K562 (cell line): Measurements from ENCODE around the gene TIMM44. TPM values are rescaled to one million over a fixed set of nuclear protein-coding genes. Genes with fewer than 3 reads are reported as not detected.

Source experiments
- BRD4 ChIP-seq: fragments of 200-600 bp; sonication (generic); IDR thresholded peaks from 2 replicates; pipeline ENCODE4 v1.6.1; 2017; ENCODE audit warnings: inconsistent platforms
- CREB1 ChIP-seq, 2 experiments: sonication (generic) in 1 of 2; formaldehyde crosslinking in 1 of 2; IDR thresholded peaks; 2 replicates each; pipeline versions ENCODE4 v1.6.1 to v1.8.0; 2012 to 2022; ENCODE audit warnings: inconsistent platforms in 1 of 2, mild to moderate bottlenecking in 1 of 2, missing genetic modification reagents in 1 of 2, moderate library complexity in 1 of 2
- CREM ChIP-seq: IDR thresholded peaks from 2 replicates; pipeline ENCODE4 v1.6.1; 2014; ENCODE audit warnings: antibody characterized with exemption, low read depth
- HLTF ChIP-seq: fragments of 450-650 bp; IDR thresholded peaks from 2 replicates; pipeline ENCODE4 v1.6.1; 2016
- MAFK ChIP-seq: IDR thresholded peaks from 2 replicates; pipeline ENCODE4 v1.6.1; 2011; ENCODE audit warnings: low read length, improper control_type of control experiment
- MIER1 ChIP-seq: fragments of 450-650 bp; IDR thresholded peaks from 2 replicates; pipeline ENCODE4 v1.6.1; 2016; ENCODE audit warnings: antibody characterized with exemption, mild to moderate bottlenecking, low read depth
- NR2C1 ChIP-seq, 2 experiments: fragments of 450-650 bp; IDR thresholded peaks; 2 replicates each; pipeline ENCODE4 v1.6.1; 2017; ENCODE audit warnings: mild to moderate bottlenecking in 2 of 2, antibody characterized with exemption in 1 of 2, inconsistent platforms in 1 of 2, missing compliant biosample characterization in 1 of 2, missing genetic modification characterization in 1 of 2
- PURB ChIP-seq: sonication (generic); formaldehyde crosslinking; IDR thresholded peaks from 2 replicates; pipeline ENCODE4 v1.9.0; 2021; ENCODE audit warnings: low read depth, mild to moderate bottlenecking, missing genetic modification reagents
- RAD51 ChIP-seq: fragments of 450-650 bp; IDR thresholded peaks from 2 replicates; pipeline ENCODE4 v1.7.1; 2016; ENCODE audit warnings: low read depth, mild to moderate bottlenecking, borderline replicate concordance
- RFX5 ChIP-seq: IDR thresholded peaks from 2 replicates; pipeline ENCODE4 v1.6.1; 2011; ENCODE audit warnings: low read depth, mild to moderate bottlenecking, improper control_type of control experiment, low read length
- SNIP1 ChIP-seq: fragments of 450-650 bp; IDR thresholded peaks from 2 replicates; pipeline ENCODE4 v1.7.1; 2017; ENCODE audit warnings: low read depth, mild to moderate bottlenecking
- XRCC3 ChIP-seq: fragments of 450-650 bp; IDR thresholded peaks from 2 replicates; pipeline ENCODE4 v1.6.1; 2017; ENCODE audit warnings: mild to moderate bottlenecking, moderate library complexity
- ZNF197 ChIP-seq: fragments of 200-800 bp; sonication (Bioruptor generic); IDR thresholded peaks from 2 replicates; pipeline ENCODE4 v1.6.1; 2016; ENCODE audit warnings: low read depth, missing genetic modification characterization, missing compliant biosample characterization
- ZNF311 ChIP-seq: fragments of 250-450 bp; sonication (Bioruptor Pico); IDR thresholded peaks from 2 replicates; pipeline ENCODE4 v1.4.0; 2020; ENCODE audit warnings: mild to moderate bottlenecking, moderate library complexity
- ZNF384 ChIP-seq: IDR thresholded peaks from 2 replicates; pipeline ENCODE4 v1.6.1; 2012; ENCODE audit warnings: low read depth, low read length, improper control_type of control experiment
- ZNF778 ChIP-seq: fragments of 450-650 bp; formaldehyde crosslinking; IDR thresholded peaks from 2 replicates; pipeline ENCODE4 v1.4.0; 2020; ENCODE audit warnings: mild to moderate bottlenecking, moderate library complexity
- ZZZ3 ChIP-seq: fragments of 450-650 bp; IDR thresholded peaks from 2 replicates; pipeline ENCODE4 v1.6.1; 2016; ENCODE audit warnings: antibody characterized with exemption, mild to moderate bottlenecking, moderate library complexity
- polyA plus RNA-seq, 8 experiments: library from polyadenylated mRNA; depleted of rRNA in 4 of 8; stranded (reverse) in 5 of 8; unstranded in 3 of 8; fragments of >200 nt; fragmentation: Nextera tagmentation in 2 of 8; fragmentation: Illumina TruSeq in 1 of 8; extraction: Ambion mirVana in 2 of 8; extraction: Trizol in 1 of 8; gene quantifications; 2 replicates each; pipeline versions ENCODE4 v1.2.1 to v1.2.3, GENCODE V29; 2011 to 2014; ENCODE audit warnings: inconsistent platforms in 1 of 8, missing spikeins in 1 of 8
- total RNA-seq, 7 experiments: library from RNA; depleted of rRNA in 6 of 7; stranded (reverse); fragments of >200 nt in 6 of 7; fragmentation: Illumina TruSeq in 2 of 7; extraction: Trizol in 2 of 7; gene quantifications; 2 replicates each; pipeline versions ENCODE4 v1.2.1 to v1.2.3, GENCODE V29; 2011 to 2021; ENCODE audit warnings: low replicate concordance in 1 of 7
- TF ChIP-seq, protein P1 (sequence below): sonication (generic); formaldehyde crosslinking; IDR thresholded peaks from 2 replicates; pipeline ENCODE4 v1.8.1; 2023; ENCODE audit warnings: missing genetic modification reagents, mild to moderate bottlenecking, borderline replicate concordance
- TF ChIP-seq, protein P2 (sequence below): fragments of 450-650 bp; formaldehyde crosslinking; IDR thresholded peaks from 2 replicates; pipeline ENCODE4 v1.4.0; 2020; ENCODE audit warnings: mild to moderate bottlenecking
- TF ChIP-seq, protein P3 (sequence below): fragments of 250-450 bp; sonication (Bioruptor Pico); IDR thresholded peaks from 2 replicates; pipeline ENCODE4 v1.8.0; 2021; ENCODE audit warnings: moderate library complexity, mild to moderate bottlenecking, inconsistent platforms
- TF ChIP-seq, protein P4 (sequence below): fragments of 250-450 bp; sonication (Bioruptor Pico); IDR thresholded peaks from 2 replicates; pipeline ENCODE4 v1.8.0; 2022; ENCODE audit warnings: inconsistent platforms, mild to moderate bottlenecking, moderate library complexity, borderline replicate concordance

The TIMM44 gene
- total and polyA plus RNA-seq, 9 of the 15 experiments (the other 6 are each of a cell fraction or from before 2014, with no cell fraction given), result 10.3 to 231 (median 89.3) TPM

DNA sequence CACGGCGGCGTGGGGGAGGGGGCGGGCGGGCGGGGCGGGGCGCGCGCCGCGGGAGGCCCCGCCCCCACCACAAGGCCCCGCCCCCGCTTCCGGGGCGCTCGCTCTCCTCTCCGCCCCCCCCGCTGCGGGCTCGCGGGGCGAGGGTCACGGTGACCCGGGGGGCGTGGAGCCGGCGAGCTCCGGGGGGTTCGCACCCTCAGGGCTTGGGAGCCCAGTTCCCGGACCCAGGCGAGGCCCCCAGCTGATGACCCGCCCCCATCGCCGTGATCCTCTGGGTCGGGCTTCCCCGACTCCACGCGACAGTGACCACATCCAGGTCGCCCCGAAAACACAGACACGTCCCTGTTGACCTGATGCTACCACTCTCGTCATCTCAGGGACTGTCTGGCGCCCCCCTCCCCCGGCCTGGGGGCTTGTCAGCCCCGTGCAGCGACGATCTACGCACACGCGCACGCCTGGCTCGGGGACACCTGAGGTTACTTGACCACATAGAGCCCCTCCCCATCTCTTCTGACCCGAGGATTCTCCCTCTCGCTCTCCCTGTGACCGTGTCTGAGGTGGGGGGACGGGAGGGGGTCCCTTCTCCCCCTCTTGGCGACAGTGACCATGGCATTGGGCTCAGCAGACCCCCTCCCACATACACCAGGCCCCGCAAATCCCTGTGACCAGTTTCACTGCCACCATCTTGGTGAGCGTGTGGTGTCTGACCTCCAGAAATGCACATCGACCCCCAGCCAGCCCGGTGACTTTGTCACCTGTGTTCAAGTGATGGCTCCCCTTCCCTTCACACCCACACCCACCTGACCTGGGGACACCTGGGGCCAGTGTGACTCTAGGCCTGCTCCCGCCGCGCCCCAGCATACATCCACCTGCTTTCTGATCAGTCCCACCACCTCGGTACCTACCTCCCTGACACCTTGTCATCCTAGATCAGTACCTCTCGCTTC, 39.1 kb downstream of the TIMM44 start (continued):
- TF ChIP-seq, protein P1, sequence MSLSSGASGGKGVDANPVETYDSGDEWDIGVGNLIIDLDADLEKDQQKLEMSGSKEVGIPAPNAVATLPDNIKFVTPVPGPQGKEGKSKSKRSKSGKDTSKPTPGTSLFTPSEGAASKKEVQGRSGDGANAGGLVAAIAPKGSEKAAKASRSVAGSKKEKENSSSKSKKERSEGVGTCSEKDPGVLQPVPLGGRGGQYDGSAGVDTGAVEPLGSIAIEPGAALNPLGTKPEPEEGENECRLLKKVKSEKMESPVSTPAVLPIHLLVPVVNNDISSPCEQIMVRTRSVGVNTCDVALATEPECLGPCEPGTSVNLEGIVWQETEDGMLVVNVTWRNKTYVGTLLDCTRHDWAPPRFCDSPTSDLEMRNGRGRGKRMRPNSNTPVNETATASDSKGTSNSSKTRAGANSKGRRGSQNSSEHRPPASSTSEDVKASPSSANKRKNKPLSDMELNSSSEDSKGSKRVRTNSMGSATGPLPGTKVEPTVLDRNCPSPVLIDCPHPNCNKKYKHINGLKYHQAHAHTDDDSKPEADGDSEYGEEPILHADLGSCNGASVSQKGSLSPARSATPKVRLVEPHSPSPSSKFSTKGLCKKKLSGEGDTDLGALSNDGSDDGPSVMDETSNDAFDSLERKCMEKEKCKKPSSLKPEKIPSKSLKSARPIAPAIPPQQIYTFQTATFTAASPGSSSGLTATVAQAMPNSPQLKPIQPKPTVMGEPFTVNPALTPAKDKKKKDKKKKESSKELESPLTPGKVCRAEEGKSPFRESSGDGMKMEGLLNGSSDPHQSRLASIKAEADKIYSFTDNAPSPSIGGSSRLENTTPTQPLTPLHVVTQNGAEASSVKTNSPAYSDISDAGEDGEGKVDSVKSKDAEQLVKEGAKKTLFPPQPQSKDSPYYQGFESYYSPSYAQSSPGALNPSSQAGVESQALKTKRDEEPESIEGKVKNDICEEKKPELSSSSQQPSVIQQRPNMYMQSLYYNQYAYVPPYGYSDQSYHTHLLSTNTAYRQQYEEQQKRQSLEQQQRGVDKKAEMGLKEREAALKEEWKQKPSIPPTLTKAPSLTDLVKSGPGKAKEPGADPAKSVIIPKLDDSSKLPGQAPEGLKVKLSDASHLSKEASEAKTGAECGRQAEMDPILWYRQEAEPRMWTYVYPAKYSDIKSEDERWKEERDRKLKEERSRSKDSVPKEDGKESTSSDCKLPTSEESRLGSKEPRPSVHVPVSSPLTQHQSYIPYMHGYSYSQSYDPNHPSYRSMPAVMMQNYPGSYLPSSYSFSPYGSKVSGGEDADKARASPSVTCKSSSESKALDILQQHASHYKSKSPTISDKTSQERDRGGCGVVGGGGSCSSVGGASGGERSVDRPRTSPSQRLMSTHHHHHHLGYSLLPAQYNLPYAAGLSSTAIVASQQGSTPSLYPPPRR, result no peak
- TF ChIP-seq PURB (CRISPR knock-in tag) (no peak), ZNF311 (no peak), MIER1 (no peak), ZNF778 (CRISPR knock-in tag) (no peak), XRCC3 (no peak), NR2C1 (IDR thresholded peaks at IDR 0.05) (no peak; the same call in 1 of the 2 replicates), NR2C1 (tag; IDR thresholded peaks at IDR 0.05) (peak; percentile 65; the same call in 1 of the 2 replicates), CREM (0 out of 2 replicates have a peak, but pooled peaks have one; percentile 7), MAFK (no peak), CREB1 (IDR thresholded peaks at IDR 0.05) (no peak), CREB1 (CRISPR knock-in tag; IDR thresholded peaks at IDR 0.05) (0 out of 2 replicates have a peak, but pooled peaks have one; percentile 43), ZNF384 (no peak), ZNF197 (CRISPR knock-in tag) (no peak), BRD4 (no peak), SNIP1 (no peak), ZZZ3 (no peak), RAD51 (no peak), HLTF (no peak), RFX5 (no peak)
- TF ChIP-seq, protein P2, sequence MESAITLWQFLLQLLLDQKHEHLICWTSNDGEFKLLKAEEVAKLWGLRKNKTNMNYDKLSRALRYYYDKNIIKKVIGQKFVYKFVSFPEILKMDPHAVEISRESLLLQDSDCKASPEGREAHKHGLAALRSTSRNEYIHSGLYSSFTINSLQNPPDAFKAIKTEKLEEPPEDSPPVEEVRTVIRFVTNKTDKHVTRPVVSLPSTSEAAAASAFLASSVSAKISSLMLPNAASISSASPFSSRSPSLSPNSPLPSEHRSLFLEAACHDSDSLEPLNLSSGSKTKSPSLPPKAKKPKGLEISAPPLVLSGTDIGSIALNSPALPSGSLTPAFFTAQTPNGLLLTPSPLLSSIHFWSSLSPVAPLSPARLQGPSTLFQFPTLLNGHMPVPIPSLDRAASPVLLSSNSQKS, result no peak
- TF ChIP-seq, protein P3, sequence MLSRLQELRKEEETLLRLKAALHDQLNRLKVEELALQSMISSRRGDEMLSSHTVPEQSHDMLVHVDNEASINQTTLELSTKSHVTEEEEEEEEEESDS, result no peak
- TF ChIP-seq, protein P4, sequence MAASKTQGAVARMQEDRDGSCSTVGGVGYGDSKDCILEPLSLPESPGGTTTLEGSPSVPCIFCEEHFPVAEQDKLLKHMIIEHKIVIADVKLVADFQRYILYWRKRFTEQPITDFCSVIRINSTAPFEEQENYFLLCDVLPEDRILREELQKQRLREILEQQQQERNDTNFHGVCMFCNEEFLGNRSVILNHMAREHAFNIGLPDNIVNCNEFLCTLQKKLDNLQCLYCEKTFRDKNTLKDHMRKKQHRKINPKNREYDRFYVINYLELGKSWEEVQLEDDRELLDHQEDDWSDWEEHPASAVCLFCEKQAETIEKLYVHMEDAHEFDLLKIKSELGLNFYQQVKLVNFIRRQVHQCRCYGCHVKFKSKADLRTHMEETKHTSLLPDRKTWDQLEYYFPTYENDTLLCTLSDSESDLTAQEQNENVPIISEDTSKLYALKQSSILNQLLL (CRISPR knock-in tag), result no peak
